ENCODE data around the gene SPAST.

The SPAST gene

GRCh38 chr2:32060266-32060665 lies 3.1 kb upstream of the SPAST start:
- TF ChIP-seq CTCF (IDR thresholded peaks at IDR 0.05) (no peak), ZFX (IDR thresholded peaks at IDR 0.05; ENCODE audit: borderline replicate concordance) (no peak)
- H3K27ac ChIP-seq: no peak overlapping the region

GRCh38 chr2:32061430-32061829 lies 1.9 kb upstream of the SPAST start:
- H3K27ac ChIP-seq: no peak overlapping the region
- TF ChIP-seq CTCF (IDR thresholded peaks at IDR 0.05): no peak
- TF ChIP-seq ZFX (IDR thresholded peaks at IDR 0.05; ENCODE audit: borderline replicate concordance): no peak

- H3K27ac ChIP-seq: peak overlapping the region; percentile 89
- TF ChIP-seq ZFX (IDR thresholded peaks at IDR 0.05; ENCODE audit: borderline replicate concordance) (no peak), CTCF (IDR thresholded peaks at IDR 0.05) (no peak)
These were observed 1.1 kb upstream of the SPAST start for GRCh38 chr2:32061973-32062861.

- no peak for TF ChIP-seq ZFX (IDR thresholded peaks at IDR 0.05; ENCODE audit: borderline replicate concordance)
- TF ChIP-seq CTCF (IDR thresholded peaks at IDR 0.05): no peak
- peak overlapping the region; percentile 89 for H3K27ac ChIP-seq
These were observed 755 bp downstream of the SPAST start for GRCh38 chr2:32064021-32064601.

- TF ChIP-seq CTCF (IDR thresholded peaks at IDR 0.05) (no peak), ZFX (IDR thresholded peaks at IDR 0.05; ENCODE audit: borderline replicate concordance) (no peak)
- peak overlapping the region; percentile 89; the same call in 1 of the 2 replicates for H3K27ac ChIP-seq
These were observed 1.4 kb downstream of the SPAST start for GRCh38 chr2:32064713-32065112.

GRCh38 chr2:32067549-32067948 lies 4.2 kb downstream of the SPAST start:
- no peak for TF ChIP-seq ZFX (IDR thresholded peaks at IDR 0.05; ENCODE audit: borderline replicate concordance)
- TF ChIP-seq CTCF (IDR thresholded peaks at IDR 0.05): no peak
- no peak overlapping the region for H3K27ac ChIP-seq

- no peak overlapping the region for H3K27ac ChIP-seq
- TF ChIP-seq ZFX (IDR thresholded peaks at IDR 0.05; ENCODE audit: borderline replicate concordance): no peak
- TF ChIP-seq CTCF (IDR thresholded peaks at IDR 0.05): no peak
These were observed 10.8 kb downstream of the SPAST start for GRCh38 chr2:32074134-32074506.

All from 22Rv1 (cell line).